CD4-positive, alpha-beta memory T cell (primary cell): ENCODE data around the gene NR2C1. TPM values are rescaled to one million over a fixed set of nuclear protein-coding genes. Genes with fewer than 3 reads are reported as not detected.
A peak's percentile ranks its signal among the peaks of the same experiment; 100 is the strongest.
"Not testable (repeated sequence)": the region's sequence is repeated elsewhere in the genome, so short reads cannot be mapped to it uniquely, and the experiment has no call there.

Source experiments
- CTCF ChIA-PET: fragments of 350-600 bp; sonication (Branson Sonifier 250); formaldehyde crosslinking; loops from one replicate; lab custom pipeline; 2021; ENCODE audit warnings: inconsistent platforms; ENCODE audit not compliant: partially characterized antibody; lab: Charles Lee
- POLR2A ChIA-PET: fragments of 350-600 bp; sonication (Branson Sonifier 250); formaldehyde crosslinking; loops from one replicate; lab custom pipeline; 2021; ENCODE audit not compliant: partially characterized antibody; lab: Charles Lee
- DNase-seq, 5 donors: peaks; one replicate each; pipeline versions ENCODE4 v3.0.0 to v3.0.0-alpha.2; 2020 to 2022; ENCODE audit warnings: mixed read lengths in 1 of 5
- H3K27ac ChIP-seq: one replicate; pipeline ENCODE4 v1.7.0; 2013; ENCODE audit warnings: low read depth, low read length
- H3K27me3 ChIP-seq: 2 replicates; pipeline ENCODE4 v1.7.0; 2013; ENCODE audit warnings: mild to moderate bottlenecking, low read length, moderate library complexity; ENCODE audit not compliant: insufficient read depth
- H3K36me3 ChIP-seq: 2 replicates; pipeline ENCODE4 v1.7.0; 2013; ENCODE audit warnings: mild to moderate bottlenecking, low read length, moderate library complexity; ENCODE audit not compliant: insufficient read depth
- H3K4me1 ChIP-seq: 2 replicates; pipeline ENCODE4 v1.7.0; 2013; ENCODE audit warnings: mild to moderate bottlenecking, low read length, moderate library complexity; ENCODE audit not compliant: insufficient read depth
- H3K4me3 ChIP-seq, 2 donors: one replicate each; pipeline ENCODE4 v1.7.0; 2013; ENCODE audit warnings: low read length in 2 of 2, mild to moderate bottlenecking in 1 of 2
- H3K9me3 ChIP-seq, 2 donors: one replicate each; pipeline ENCODE4 v1.7.0; 2013; ENCODE audit warnings: low read length in 2 of 2, control low read depth in 1 of 2; ENCODE audit not compliant: control insufficient read depth in 1 of 2
- H3K27ac Mint-ChIP-seq, 7 donors: one replicate each; pipeline ENCODE4 v1.8.0; 2020 to 2021; ENCODE audit warnings: mixed read lengths in 7 of 7, mild to moderate bottlenecking in 6 of 7, inconsistent platforms in 3 of 7, moderate library complexity in 3 of 7
- H3K27me3 Mint-ChIP-seq, 2 donors: one replicate each; pipeline ENCODE4 v1.8.0; 2020 to 2021; ENCODE audit warnings: mixed read lengths in 2 of 2
- H3K36me3 Mint-ChIP-seq, 2 donors: one replicate each; pipeline ENCODE4 v1.8.0; 2020 to 2021; ENCODE audit warnings: mixed read lengths in 2 of 2, inconsistent platforms in 1 of 2, mild to moderate bottlenecking in 1 of 2
- H3K4me1 Mint-ChIP-seq, 4 donors: one replicate each; pipeline ENCODE4 v1.8.0; 2020 to 2021; ENCODE audit warnings: mixed read lengths in 4 of 4, mild to moderate bottlenecking in 1 of 4
- H3K4me3 Mint-ChIP-seq, 8 donors: one replicate each; pipeline ENCODE4 v1.8.0; 2020 to 2021; ENCODE audit warnings: mixed read lengths in 8 of 8, mild to moderate bottlenecking in 7 of 8, moderate library complexity in 6 of 8, inconsistent platforms in 3 of 8
- H3K9me3 Mint-ChIP-seq, 8 donors: one replicate each; pipeline ENCODE4 v1.8.0; 2020 to 2021; ENCODE audit warnings: mixed read lengths in 8 of 8, mild to moderate bottlenecking in 5 of 8, inconsistent platforms in 3 of 8, moderate library complexity in 1 of 8
- intact Hi-C: fragments of 100-400 bp; cut with micrococcal nuclease; formaldehyde crosslinking; loops from one replicate; pipeline ENCODE4 v1.15.1; 2023
- polyA plus RNA-seq, 2 donors: library from polyadenylated mRNA; unstranded; fragments of 300-500 nt; fragmentation: Illumina TruSeq; gene quantifications; one replicate each; pipeline ENCODE4 v1.2.3, GENCODE V29; 2021
- total RNA-seq, 2 experiments: library from RNA; stranded (reverse); gene quantifications; one replicate each; pipeline ENCODE4 v1.2.3, GENCODE V29; 2021

The NR2C1 gene
- total and polyA plus RNA-seq, 4 experiments from 2014 or later: 8.5 to 55.4 (median 29.6) TPM

GRCh38 chr12:94987076-94987669 is 86.2 kb downstream of the NR2C1 start:
- H3K9me3 ChIP-seq: no peaks in the 10 kb centered on the region
- Mint-ChIP-seq H3K9me3 (no peaks in the 10 kb centered on the region), H3K36me3 (peaks cover 17 to 29% of the 10 kb centered on the region in 2 donors), H3K4me1 (peaks cover 45 to 74% (median 59%) of the 10 kb centered on the region in 4 donors), H3K27ac (peak overlapping the region; percentile 70 to 95 (median 84)), H3K4me3 (peak overlapping the region; percentile 16 to 80 (median 72)), H3K27me3 (no peaks in the 10 kb centered on the region)
- intact Hi-C loops: loop anchor here (2.0 to 5.0 kb wide), 2 partner anchors 16 to 840 kb away; partner anchors contain the start of genes NDUFA12 and PLXNC1
- CTCF ChIA-PET: interaction anchor here (0.7 kb wide), 1 partner anchor 86 kb away, joined by 3 read pairs; the partner anchor contains the start of gene NR2C1
- H3K36me3 ChIP-seq: no peaks in the 10 kb centered on the region
- no peaks in the 10 kb centered on the region for H3K27me3 ChIP-seq
- peak overlapping the region; percentile 35 for H3K27ac ChIP-seq
- POLR2A ChIA-PET: interaction anchor here (1.2 to 9.6 kb wide), 3 partner anchors 15 to 486 kb away, joined by 3 to 116 read pairs (median 5); partner anchors contain the start of genes NDUFA12 and NR2C1
- H3K4me1 ChIP-seq: peaks cover 70% of the 10 kb centered on the region
- DNase-seq: no peak
- no peak overlapping the region for H3K4me3 ChIP-seq

DNA sequence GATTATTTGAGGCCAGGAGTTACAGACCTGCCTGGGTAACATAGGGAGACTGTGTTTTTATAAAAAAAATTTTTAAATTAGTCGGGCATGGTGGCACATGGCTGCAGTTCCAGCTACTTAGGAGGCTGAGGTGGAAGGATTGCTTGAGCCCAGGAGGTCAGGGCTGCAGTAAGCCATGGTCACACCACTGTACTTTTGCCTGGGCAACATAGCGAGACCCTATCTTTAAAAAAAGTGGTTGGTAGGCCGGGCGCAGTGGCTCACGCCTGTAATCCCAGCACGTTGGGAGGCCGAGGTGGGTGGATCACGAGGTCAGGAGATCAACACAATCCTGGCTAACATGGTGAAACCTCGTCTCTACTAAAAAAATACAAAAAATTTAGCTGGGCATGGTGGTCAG is 88.3 kb downstream of the NR2C1 start:
- peaks cover 75% of the 10 kb centered on the region for H3K4me1 ChIP-seq
- H3K36me3 ChIP-seq, DNase-seq, H3K27me3 Mint-ChIP-seq, H3K4me3 ChIP-seq, H3K27ac Mint-ChIP-seq, H3K27ac ChIP-seq, H3K9me3 ChIP-seq, CTCF ChIA-PET, H3K27me3 ChIP-seq, H3K9me3 Mint-ChIP-seq, H3K4me3 Mint-ChIP-seq: not testable (repeated sequence)
- POLR2A ChIA-PET: interaction anchor here (9.6 kb wide), 1 partner anchor 17 kb away, joined by 116 read pairs; the partner anchor contains the start of gene NDUFA12
- intact Hi-C loops: loop anchor here (5.0 kb wide), 1 partner anchor 838 kb away; the partner anchor contains the start of gene PLXNC1
- Mint-ChIP-seq H3K36me3 (peaks cover 9 to 27% of the 10 kb centered on the region in 2 donors), H3K4me1 (peaks cover 51 to 78% (median 67%) of the 10 kb centered on the region in 4 donors)

- H3K27ac Mint-ChIP-seq: peak overlapping the region in 4 of 7 donors; percentile 19 to 89 (median 68)
- CTCF ChIA-PET: interaction anchor here (0.8 to 2.7 kb wide), 3 partner anchors 18 to 90 kb away, joined by 3 to 8 read pairs (median 4); partner anchors contain the start of genes NDUFA12 and NR2C1
Observed at GRCh38 chr12:94983321-94983720, 90.1 kb downstream of the NR2C1 start.

GRCh38 chr12:94982456-94982855 is 91.0 kb downstream of the NR2C1 start:
- no peaks in the 10 kb centered on the region for H3K27me3 ChIP-seq
- H3K4me1 Mint-ChIP-seq: peaks cover 41 to 63% (median 53%) of the 10 kb centered on the region in 4 donors
- no peak for DNase-seq
- H3K36me3 ChIP-seq: no peaks in the 10 kb centered on the region
- no peak overlapping the region for H3K4me3 ChIP-seq
- no peak overlapping the region for H3K27ac Mint-ChIP-seq
- H3K9me3 Mint-ChIP-seq: no peaks in the 10 kb centered on the region
- no peaks in the 10 kb centered on the region for H3K9me3 ChIP-seq
- H3K27ac ChIP-seq: no peak overlapping the region
- peaks cover 5 to 24% of the 10 kb centered on the region in 2 donors for H3K36me3 Mint-ChIP-seq
- intact Hi-C loops: no loop called here
- POLR2A ChIA-PET: interaction anchor here (1.6 to 1.7 kb wide), 2 partner anchors 10 to 21 kb away, joined by 4 to 6 read pairs; partner anchors contain the start of gene NDUFA12
- H3K4me1 ChIP-seq: peaks cover 59% of the 10 kb centered on the region
- no peaks in the 10 kb centered on the region for H3K27me3 Mint-ChIP-seq
- CTCF ChIA-PET: interaction anchor here (0.8 to 2.7 kb wide), 4 partner anchors 9 to 163 kb away, joined by 3 to 8 read pairs (median 3); partner anchors contain the start of gene NR2C1
- no peak overlapping the region for H3K4me3 Mint-ChIP-seq

More at GRCh38 chr12:94983321-94983720, 90.1 kb downstream of the NR2C1 start:
- intact Hi-C loops: no loop called here
- Histone ChIP-seq H3K9me3 (no peaks in the 10 kb centered on the region), H3K4me1 (peaks cover 60% of the 10 kb centered on the region), H3K27ac (no peak overlapping the region), H3K36me3 (no peaks in the 10 kb centered on the region), H3K27me3 (no peaks in the 10 kb centered on the region), H3K4me3 (no peak overlapping the region)
- Mint-ChIP-seq H3K4me3 (peak overlapping the region in 1 of 8 donors; percentile 43), H3K4me1 (peaks cover 40 to 66% (median 55%) of the 10 kb centered on the region in 4 donors), H3K36me3 (peaks cover 5 to 22% of the 10 kb centered on the region in 2 donors), H3K9me3 (no peaks in the 10 kb centered on the region), H3K27me3 (no peaks in the 10 kb centered on the region)
- POLR2A ChIA-PET: interaction anchor here (1.1 to 1.7 kb wide), 2 partner anchors 11 to 20 kb away, joined by 4 read pairs; partner anchors contain the start of gene NDUFA12
- no peak for DNase-seq

- ChIA-PET POLR2A (interaction anchor here (1.5 kb wide), 1 partner anchor 23 kb away, joined by 3 read pairs; the partner anchor contains the start of gene NDUFA12), CTCF (interaction anchor here (1.3 to 2.7 kb wide), 2 partner anchors 93 to 162 kb away, joined by 3 to 8 read pairs; partner anchors contain the start of gene NR2C1)
- no peaks in the 10 kb centered on the region for H3K36me3 ChIP-seq
- Mint-ChIP-seq H3K4me1 (peaks cover 32 to 50% (median 42%) of the 10 kb centered on the region in 4 donors), H3K4me3 (peak overlapping the region in 1 of 8 donors; percentile 22), H3K9me3 (no peaks in the 10 kb centered on the region), H3K36me3 (peaks cover 7 to 27% of the 10 kb centered on the region in 2 donors), H3K27ac (peak overlapping the region in 1 of 7 donors; percentile 68), H3K27me3 (no peaks in the 10 kb centered on the region)
- H3K9me3 ChIP-seq: no peaks in the 10 kb centered on the region
- H3K4me3 ChIP-seq: no peak overlapping the region
- peak in 4 of 5 donors; percentile 26 to 36 (median 34) for DNase-seq
- no peaks in the 10 kb centered on the region for H3K27me3 ChIP-seq
- peaks cover 55% of the 10 kb centered on the region for H3K4me1 ChIP-seq
- intact Hi-C loops: no loop called here
- no peak overlapping the region for H3K27ac ChIP-seq
Observed at GRCh38 chr12:94980577-94980976, 92.8 kb downstream of the NR2C1 start.

DNA sequence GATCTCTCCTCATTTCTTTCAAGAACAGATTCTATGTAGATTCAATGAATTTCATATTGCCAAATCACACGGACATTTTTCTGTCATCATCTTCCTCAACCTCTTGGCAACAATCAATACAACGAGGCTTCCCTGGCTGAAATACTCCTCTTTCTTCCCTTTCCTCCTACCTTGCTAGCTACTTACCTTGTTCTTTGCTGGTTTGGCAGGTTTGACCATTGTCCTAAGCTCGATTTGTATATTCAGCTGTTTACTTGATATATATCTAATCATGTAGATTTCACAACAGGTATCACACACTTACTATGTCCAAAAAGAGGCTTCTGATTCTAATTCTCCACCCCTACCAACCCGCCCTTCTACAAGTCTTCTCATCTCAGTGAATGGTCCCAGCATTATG is 93.5 kb downstream of the NR2C1 start:
- H3K9me3 Mint-ChIP-seq: no peaks in the 10 kb centered on the region
- Histone ChIP-seq H3K27me3 (no peaks in the 10 kb centered on the region), H3K36me3 (no peaks in the 10 kb centered on the region), H3K9me3 (no peaks in the 10 kb centered on the region), H3K27ac (no peak overlapping the region), H3K4me1 (peaks cover 55% of the 10 kb centered on the region), H3K4me3 (no peak overlapping the region)
- no peak overlapping the region for H3K4me3 Mint-ChIP-seq
- H3K36me3 Mint-ChIP-seq: peaks cover 12 to 27% of the 10 kb centered on the region in 2 donors
- POLR2A ChIA-PET: interaction anchor here (1.5 kb wide), 1 partner anchor 24 kb away, joined by 3 read pairs; the partner anchor contains the start of gene NDUFA12
- H3K4me1 Mint-ChIP-seq: peaks cover 33 to 53% (median 43%) of the 10 kb centered on the region in 4 donors
- CTCF ChIA-PET: interaction anchor here (1.3 kb wide), 1 partner anchor 162 kb away, joined by 3 read pairs; no protein-coding TSS in a partner anchor
- no peaks in the 10 kb centered on the region for H3K27me3 Mint-ChIP-seq
- H3K27ac Mint-ChIP-seq: peak overlapping the region in 4 of 7 donors; percentile 1 to 40 (median 11)
- intact Hi-C loops: no loop called here
- no peak for DNase-seq
